Bronchial epithelial cell (primary cell): ENCODE data around the gene COX11. TPM values are rescaled to one million over a fixed set of nuclear protein-coding genes. Genes with fewer than 3 reads are reported as not detected.

Source experiments
- DNase-seq: peaks from one replicate; pipeline ENCODE4 v3.0.0-alpha.2; 2010; ENCODE audit warnings: low read depth
- FAIRE-seq: peaks from 2 replicates; lab custom pipeline; 2011; peaks lifted over from hg19 to GRCh38; lab: Jason Lieb, UNC
- H3K27me3 ChIP-seq: 2 replicates; pipeline ENCODE4 v1.5.1; 2011; ENCODE audit warnings: low read length; ENCODE audit not compliant: control insufficient read depth, insufficient read depth
- H3K36me3 ChIP-seq: 2 replicates; pipeline ENCODE4 v1.5.1; 2011; ENCODE audit warnings: low read length; ENCODE audit not compliant: control insufficient read depth, insufficient read depth
- H3K4me3 ChIP-seq: 2 replicates; pipeline ENCODE4 v1.5.1; 2011; ENCODE audit warnings: mild to moderate bottlenecking, low read depth, low read length, control low read depth
- CTCF ChIP-seq: IDR thresholded peaks from 2 replicates; pipeline ENCODE4 v1.5.1; 2011; ENCODE audit warnings: mild to moderate bottlenecking, moderate library complexity, low read length, control low read depth, inconsistent platforms; ENCODE audit not compliant: insufficient read depth, severe bottlenecking
- total RNA-seq: library from RNA; depleted of rRNA; stranded (reverse); fragments of >200 nt; gene quantifications from 2 replicates; pipeline ENCODE4 v1.2.1, GENCODE V29; 2014

Gene COX11
- total RNA-seq, 1 donor from 2014 or later, result 38.7 TPM

GRCh38 chr17:54933921-54934320 is 34.5 kb downstream of the COX11 start:
- FAIRE-seq, result no peak
- H3K36me3 ChIP-seq, result peaks cover 13% of the 10 kb centered on the region
- no peaks in the 10 kb centered on the region for H3K27me3 ChIP-seq
- no peak for DNase-seq
- no peak for TF ChIP-seq CTCF
- no peak overlapping the region for H3K4me3 ChIP-seq

- Histone ChIP-seq H3K27me3 (no peaks in the 10 kb centered on the region), H3K36me3 (peaks cover 13% of the 10 kb centered on the region), H3K4me3 (no peak overlapping the region)
- no peak for DNase-seq
- no peak for FAIRE-seq
- no peak for TF ChIP-seq CTCF
These were observed 35.7 kb downstream of the COX11 start for GRCh38 chr17:54932711-54933110.

GRCh38 chr17:54927525-54927924 is 40.9 kb downstream of the COX11 start:
- no peak for FAIRE-seq
- no peak overlapping the region for H3K4me3 ChIP-seq
- peaks cover 14% of the 10 kb centered on the region for H3K36me3 ChIP-seq
- no peak for DNase-seq
- no peaks in the 10 kb centered on the region for H3K27me3 ChIP-seq
- no peak for TF ChIP-seq CTCF

- no peak for DNase-seq
- no peak for FAIRE-seq
- Histone ChIP-seq H3K36me3 (peaks cover 12% of the 10 kb centered on the region), H3K27me3 (no peaks in the 10 kb centered on the region), H3K4me3 (no peak overlapping the region)
- no peak for TF ChIP-seq CTCF
These were observed 44.0 kb downstream of the COX11 start for GRCh38 chr17:54924405-54924804.

- no peak overlapping the region for H3K4me3 ChIP-seq
- FAIRE-seq (no peak), DNase-seq (no peak)
- no peak for TF ChIP-seq CTCF
- peaks cover 8% of the 10 kb centered on the region for H3K36me3 ChIP-seq
- no peaks in the 10 kb centered on the region for H3K27me3 ChIP-seq
These were observed 47.6 kb downstream of the COX11 start for GRCh38 chr17:54920819-54921218.

- no peaks in the 10 kb centered on the region for H3K27me3 ChIP-seq
- peaks cover 13% of the 10 kb centered on the region for H3K36me3 ChIP-seq
- no peak for DNase-seq
- H3K4me3 ChIP-seq, result no peak overlapping the region
- no peak for FAIRE-seq
- no peak for TF ChIP-seq CTCF
These were observed 49.0 kb downstream of the COX11 start for GRCh38 chr17:54919425-54919824.
